ENCODE data around the gene RTL10.

Gene RTL10

DNA sequence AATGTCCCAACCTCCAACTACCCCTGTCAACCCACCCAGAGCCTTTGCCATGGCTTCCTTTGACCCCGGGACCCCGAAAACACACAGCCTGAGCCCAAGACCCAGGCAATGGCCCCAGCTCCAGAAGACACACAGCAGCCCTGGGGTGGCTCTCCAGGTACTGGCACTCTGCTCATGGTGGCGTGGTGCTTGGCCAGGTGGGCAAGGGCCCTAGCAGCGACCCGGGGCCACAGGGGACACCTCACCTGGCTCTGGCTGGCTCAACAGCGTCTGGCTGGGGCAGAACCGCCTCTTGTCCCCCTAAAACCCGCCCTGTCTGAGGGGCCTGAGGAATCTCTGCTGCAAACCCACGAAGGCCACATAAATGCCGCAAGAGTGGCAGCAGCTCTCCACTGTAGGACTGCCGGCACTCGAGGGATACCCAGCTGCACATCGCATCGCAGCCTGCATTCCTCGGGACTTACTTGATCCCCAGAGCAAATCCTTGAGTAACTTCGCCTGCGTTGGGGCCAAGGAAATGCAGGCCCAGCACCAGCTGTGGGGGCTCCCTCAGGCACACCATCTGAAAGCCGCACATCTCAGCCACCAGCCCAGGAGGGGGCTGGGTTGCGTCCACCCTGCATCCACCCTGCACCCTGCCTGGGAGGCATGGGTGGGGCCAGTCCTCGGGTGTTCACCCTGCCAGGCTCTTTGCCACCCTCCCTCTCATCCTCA is 23.1 kb upstream of the RTL10 start:
- in situ Hi-C loops (cut with MboI; ENCODE audit: low sequenced_read_pairs) = no loop called here

DNA sequence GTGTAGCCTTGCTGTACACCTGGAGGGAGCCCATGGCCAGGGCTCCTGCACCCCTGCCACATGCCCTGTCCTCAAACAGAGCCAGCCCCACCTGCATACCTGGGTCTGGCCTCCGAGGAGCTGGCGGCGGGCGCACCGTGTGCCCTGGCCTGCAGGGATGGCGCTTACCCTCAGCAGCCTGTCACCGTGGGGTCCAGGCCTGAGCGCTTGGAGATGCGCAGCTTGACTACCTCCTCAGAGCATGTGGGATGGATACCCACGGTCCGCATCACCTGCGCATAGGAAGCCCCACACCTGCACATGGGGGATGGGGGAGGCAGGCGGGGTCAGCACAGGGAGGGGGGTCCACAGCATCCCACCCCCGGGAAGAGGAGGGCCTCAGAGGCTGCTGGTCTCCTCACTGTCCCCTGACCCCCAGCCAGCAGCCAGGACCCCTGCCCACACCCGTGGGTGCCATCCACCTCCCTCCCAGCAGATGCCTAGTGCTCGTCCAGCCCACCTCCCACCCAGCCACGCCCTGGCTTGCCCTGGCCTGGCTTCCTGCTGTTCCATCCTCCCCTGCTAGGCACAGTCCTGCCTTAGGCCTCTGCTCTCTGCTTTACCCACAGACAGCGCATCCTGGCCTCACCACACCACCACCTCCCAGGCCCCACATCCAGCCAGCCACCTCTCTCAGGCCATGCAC is 22.4 kb upstream of the RTL10 start:
- in situ Hi-C loops (cut with MboI; ENCODE audit: low sequenced_read_pairs) = no loop called here

DNA sequence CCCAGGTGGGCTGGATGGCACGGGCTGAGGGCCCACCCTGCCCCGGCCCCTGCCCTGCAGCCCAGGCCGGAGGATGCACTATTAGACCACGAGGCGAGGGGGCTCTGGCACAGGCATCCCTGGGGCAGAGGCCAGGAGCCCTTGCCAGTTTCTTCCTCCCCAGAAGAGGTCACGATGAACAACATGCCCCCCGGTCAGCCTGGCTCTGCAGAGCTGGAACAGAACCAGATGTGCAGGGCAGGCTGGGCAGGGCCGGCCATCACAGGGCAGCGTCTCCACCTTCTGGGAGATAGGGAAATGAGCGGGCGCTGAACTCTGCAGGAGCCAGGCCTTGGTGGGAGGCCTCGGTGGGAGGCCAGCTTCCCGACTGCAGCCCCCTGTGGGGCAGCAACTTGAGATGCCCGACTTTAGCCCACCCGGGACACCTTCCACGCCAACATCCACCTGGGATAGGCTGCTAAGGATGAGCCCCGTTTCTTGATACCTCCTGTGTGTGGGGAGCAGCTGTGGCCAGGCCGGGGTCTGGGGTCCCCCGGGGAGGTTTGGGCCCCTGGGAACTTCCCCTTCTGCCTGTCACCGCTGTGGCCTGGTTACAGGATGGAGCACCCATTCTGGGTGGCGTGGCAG is 21.8 kb upstream of the RTL10 start:
- in situ Hi-C loops (cut with MboI; ENCODE audit: low sequenced_read_pairs) = no loop called here

DNA sequence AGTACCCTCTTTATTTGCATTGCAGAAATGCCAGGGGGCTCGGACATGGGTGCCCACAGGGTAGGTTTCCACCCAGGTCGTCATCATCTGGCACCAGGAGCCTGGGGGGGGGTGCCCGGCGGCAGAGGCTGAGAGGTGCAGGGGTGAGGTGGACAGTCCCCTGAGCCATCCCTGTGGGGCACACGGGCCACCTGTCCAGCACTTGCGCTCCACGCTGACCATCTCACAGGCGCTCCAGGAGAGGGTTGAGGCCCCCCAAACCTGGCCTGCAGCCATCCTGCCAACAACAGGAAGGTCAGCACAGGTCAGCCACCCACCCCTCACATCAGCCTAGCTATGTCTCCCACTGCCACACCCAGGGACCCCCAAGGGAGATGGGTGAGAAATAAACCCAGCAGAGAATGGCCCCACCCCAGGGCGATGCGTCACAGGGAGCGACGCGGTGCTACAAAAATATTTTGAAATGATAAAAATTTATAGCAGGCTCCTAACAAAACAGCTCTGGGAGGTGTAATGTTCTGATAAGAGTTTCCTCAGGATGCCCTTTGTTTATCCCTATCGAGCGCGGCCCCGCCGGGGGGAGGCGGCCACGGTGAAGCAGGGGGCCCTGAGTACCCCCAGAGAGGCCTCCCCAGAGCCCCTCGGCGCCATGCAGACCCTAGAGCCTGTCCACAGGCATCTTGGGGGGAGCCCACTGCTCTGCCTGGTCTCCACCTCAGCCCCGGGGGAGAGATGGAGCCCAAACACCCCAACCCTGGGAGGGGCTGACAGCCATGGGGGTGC is 21.0 kb upstream of the RTL10 start:
- in situ Hi-C loops (cut with MboI; ENCODE audit: low sequenced_read_pairs) = no loop called here

DNA sequence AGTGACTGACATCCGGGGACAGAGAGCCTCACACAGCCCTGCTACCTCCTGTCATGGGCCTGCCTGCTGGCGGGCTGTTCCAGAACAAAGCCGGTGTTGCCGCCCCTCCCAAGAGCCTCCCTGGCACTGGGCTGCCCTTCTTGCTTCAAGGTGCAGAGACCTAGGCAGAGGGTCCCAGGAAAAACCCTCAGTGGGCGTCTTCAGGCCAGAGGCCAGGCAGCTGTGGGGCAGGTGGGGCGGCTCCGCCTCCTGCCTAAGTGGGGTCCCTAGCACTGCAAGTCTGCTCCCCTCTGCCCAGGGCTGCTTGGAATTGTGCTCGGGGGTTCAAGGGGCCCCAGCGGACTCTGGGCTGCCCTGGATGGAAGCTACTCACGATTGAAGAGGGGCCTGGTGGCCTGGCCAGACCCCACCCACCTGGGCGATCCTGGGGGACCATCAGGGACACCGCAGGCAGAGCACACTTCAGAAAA is 20.4 kb upstream of the RTL10 start:
- in situ Hi-C loops (cut with MboI; ENCODE audit: low sequenced_read_pairs) = no loop called here

DNA sequence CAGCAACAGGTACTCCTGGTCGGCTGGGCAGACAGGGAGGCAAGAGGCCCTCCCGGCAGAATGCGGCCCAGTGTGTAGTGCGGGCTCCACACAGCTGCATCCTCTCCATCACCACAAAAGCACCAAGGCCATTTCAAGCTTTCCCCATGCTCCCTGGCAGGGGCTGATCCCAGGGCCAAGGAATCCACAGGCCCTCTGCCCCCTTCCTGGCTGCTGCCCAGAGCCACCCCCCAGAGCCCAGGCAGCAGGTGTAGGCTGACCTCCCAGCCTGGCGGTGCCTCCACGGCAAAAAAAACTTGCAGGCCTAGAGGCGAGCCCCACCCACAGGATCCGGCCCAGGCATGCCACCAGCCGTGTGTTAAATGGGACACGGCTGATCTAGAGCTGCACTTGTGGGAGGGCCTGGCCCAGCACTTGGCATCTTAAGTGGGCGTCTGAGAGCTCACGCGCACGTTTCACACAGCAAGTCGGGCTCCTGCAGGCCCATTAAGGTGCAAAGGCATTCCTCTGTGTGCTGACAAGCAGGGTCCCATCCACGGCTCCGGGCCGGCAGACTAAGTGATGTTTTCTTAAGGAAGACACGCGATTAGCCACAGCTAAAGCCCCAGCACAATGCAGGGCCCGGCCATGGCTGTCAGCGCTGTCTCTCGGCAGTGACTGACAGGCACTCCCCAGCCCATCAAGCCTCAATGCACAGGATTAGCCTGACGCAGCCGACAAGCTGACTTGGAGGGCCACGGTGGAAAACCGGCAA is 19.8 kb upstream of the RTL10 start:
- in situ Hi-C loops (cut with MboI; ENCODE audit: low sequenced_read_pairs) = no loop called here

DNA sequence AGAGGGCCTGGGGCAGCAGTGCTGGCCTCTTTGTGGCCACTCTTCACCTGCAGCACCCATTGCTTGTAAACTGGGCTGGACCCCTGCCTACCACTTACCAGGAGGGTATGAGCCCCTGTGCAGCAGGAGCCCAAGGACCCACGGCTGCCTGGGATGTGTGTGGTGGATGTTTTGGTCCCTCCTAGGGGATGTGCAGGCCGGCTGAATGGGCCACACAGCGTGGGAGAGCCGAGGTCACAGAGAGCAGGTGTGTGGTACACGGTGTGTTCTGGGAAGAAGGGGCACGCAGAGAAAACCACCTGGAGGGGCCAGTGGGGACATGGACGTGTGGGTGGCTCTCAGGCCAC is 19.3 kb upstream of the RTL10 start:
- in situ Hi-C loops (cut with MboI; ENCODE audit: low sequenced_read_pairs) = no loop called here

DNA sequence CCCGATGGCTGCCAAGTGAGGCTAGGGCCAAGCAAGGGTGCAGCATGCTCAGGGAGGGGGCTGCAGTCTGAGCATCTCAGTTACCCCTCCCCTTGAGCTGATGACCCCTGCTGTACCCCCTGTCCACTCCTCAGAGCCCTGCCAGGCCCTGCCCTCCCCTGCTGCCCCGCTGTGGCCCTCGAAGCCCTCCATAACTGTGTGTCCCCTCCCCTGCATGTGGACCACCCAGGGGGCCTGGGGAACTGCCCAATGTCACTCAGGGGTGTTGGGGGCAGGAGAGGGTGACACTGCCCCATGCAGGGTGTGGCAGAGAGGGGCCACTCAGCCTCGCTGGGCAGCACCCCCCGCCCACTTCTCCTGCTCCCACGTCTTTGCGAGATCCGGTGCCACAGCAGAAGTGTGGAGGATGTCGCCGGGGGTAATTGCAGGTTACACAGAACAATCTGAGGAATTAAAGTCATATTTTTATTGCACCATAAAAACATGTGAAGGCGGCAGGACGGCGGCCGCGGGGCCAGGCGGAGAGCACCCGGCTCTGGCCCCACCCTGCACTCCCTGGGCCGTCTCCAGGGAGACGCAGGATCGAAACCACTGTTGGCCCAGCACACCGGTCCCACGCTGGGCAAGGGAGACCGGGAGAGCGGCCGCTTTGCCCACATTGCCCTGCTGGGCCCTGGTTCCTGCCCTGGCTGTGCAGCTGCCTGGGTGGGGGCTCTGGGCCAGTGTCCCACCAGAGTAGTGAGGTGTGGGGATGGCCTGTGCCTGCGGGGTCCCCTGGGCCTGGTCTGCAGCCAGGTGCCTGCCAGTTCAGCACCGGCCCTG is 18.7 kb upstream of the RTL10 start:
- in situ Hi-C loops (cut with MboI; ENCODE audit: low sequenced_read_pairs) = no loop called here

DNA sequence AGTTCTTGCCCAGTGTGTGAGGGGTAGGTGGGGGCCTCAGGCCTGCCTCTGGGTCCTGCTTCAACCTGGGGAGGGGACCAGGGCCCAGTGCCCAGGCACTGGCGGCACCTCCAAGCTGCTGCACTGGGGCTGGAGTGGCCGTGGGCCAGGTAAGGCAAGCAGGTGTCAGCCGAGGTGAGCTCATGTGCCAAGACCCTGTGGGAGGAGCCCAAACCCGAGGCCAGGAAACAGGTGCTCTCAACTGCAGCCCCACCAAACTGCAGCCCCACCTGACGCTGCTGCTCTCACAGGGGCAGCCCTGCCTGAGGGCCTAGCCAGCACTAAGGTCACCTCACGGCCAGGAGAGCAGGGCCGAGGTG is 18.1 kb upstream of the RTL10 start:
- in situ Hi-C loops (cut with MboI; ENCODE audit: low sequenced_read_pairs) = no loop called here

DNA sequence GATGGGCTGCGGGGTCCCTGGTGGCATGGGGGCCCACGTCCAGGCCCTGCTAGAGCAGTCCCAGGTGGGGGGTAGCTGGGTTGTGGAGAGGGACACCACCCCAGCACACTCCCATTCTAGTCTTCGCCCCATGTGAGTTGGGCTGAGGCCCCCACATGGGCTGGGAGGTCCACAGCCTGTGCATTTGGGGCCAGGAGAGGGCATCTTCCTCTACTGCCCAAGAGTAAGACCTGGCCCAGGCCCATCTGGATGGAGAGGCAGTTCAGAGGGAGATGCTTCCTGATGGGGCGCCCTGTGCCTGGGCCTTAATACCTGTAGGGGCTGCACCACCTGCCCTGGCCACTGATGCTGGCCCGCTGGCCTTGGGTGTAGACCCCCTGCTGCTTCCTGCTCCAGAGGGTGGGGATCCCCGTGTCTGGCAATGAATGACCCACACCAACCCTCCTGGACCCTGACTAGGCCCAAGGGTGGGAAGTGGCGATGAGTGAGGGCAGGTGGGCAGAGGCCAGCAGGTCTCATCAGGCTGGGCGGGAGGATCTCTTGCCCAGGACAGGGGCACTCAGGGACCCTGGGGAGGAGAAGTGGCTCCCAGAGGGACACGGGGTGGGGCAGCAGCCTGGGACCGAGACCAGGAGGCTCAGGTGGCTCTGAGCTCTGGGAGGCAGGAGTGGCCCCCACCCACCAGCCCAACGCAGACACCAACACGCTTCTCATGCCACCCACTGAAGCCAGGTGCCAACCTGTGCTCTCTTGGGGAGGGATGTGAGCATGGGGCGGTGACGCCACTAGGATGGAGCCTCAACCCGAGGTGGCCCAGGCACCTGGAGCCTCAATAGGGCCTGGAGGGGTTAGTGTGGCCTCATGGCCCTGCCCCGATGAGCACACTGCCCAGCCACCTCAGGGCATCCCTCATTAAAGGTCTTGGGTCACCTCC is 17.4 kb upstream of the RTL10 start:
- in situ Hi-C loops (cut with MboI; ENCODE audit: low sequenced_read_pairs) = no loop called here

DNA sequence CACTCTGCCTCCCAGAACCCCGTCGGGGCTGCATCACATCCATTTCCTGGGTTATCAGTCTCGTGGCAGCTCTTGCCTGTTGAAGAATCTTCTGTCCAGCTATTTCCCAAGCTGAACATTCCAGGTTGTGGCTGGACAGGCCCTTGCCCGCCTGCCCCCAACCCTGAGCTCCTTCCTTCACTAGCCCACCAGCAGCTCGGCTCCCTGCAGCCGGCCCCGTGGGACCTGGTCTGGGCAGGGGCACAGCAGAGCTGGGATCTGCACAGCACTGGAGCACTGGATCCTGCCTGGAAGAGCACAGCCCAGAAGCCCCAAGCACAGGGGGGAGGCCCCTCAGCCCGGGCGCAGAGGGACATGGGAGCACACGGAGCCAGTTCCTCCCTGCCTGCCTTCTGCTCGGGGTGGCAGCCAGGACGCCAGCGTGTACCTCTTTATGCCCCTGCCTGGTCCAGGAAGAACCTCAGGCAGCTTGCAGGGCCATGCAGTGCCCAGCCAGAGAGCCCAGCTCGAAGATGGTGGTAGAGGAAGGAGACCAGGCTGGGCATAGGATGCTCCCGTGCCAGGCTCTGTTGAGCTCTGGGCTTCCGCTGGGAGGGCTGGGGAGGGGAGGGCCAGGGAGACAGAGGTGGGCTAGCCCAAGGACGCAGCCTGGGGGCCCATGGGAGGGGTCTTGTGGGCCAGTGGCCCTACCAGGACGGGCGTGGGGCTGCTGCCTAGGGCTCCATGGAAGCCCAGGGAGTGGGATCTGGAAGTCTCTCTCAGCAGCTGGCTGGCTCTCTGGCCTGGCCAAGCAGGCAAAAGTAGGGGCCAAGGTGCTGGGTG is 16.6 kb upstream of the RTL10 start:
- in situ Hi-C loops (cut with MboI; ENCODE audit: low sequenced_read_pairs) = no loop called here

DNA sequence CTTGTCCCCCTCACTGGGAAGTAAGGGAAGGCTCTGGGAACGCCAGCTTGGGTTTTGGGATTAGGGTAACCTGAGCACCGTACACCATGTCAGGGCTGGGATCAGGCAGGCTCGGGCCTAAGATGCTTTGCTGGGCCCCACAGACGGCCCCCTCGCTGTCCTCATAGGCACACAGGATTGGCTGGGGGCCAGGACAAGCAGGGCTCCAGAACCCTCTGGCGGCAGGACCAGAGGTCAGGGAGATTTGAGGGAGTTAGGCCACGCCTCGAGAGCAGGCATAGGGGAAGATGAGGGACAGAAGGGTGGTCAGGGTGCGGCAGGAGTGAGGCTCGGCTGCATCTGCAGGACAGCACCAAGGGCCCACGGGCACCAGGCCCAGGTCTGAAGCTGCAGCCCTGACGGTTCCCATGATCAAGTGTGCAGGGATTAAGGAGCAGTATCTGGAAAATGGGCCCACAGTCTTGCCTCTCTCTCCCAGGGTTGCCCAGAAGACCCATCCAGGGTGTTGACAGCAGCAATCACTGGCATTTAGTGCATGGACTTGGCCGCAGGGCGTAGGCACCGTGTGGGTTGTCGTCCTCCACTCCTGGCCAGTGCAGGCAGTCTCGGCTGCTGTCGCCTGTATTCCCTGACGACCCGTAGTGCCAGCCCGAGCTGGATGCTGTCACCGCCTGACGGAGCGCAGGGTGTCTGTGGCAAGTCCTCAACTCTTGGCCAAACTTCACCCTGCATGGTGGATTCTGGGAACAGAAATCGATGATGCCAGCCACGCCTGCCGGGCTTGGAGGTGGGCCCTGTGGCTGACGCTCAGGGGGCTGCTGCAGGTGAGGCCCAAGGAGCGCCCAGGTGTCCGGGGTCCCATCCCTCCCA is 15.7 kb upstream of the RTL10 start:
- in situ Hi-C loops (cut with MboI; ENCODE audit: low sequenced_read_pairs) = no loop called here

DNA sequence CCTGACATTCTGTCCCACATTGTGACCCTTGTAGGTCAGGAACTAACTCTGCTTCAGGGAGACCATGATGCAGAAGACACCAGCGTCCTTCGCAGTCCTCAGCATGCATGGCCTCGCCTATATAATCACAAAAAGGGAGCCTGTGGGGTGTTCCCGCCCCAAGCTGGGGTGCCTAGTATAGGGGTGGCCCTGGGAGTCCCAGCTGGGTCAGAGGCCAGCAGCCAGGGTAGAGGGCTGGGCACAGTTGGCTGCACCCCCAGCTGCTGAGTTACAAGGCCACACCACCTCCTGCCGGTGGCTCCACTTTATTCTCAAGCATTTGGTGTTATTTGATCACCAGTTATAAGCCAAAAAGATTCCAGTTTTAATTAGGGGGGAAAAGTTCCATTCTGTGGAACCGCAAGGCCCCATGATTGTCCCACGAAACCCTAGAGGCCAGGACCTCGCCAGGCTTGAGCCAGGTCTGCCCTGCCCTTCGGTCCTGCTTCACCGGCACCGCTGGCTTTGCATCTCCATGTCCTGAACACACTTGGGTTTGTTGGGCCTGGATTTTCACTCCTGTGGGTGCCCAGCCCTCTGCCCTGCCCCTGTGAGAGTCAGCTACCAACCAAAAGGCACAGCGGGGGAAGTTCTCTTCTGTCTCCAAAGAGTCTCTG is 15.0 kb upstream of the RTL10 start:
- in situ Hi-C loops (cut with MboI; ENCODE audit: low sequenced_read_pairs) = no loop called here

DNA sequence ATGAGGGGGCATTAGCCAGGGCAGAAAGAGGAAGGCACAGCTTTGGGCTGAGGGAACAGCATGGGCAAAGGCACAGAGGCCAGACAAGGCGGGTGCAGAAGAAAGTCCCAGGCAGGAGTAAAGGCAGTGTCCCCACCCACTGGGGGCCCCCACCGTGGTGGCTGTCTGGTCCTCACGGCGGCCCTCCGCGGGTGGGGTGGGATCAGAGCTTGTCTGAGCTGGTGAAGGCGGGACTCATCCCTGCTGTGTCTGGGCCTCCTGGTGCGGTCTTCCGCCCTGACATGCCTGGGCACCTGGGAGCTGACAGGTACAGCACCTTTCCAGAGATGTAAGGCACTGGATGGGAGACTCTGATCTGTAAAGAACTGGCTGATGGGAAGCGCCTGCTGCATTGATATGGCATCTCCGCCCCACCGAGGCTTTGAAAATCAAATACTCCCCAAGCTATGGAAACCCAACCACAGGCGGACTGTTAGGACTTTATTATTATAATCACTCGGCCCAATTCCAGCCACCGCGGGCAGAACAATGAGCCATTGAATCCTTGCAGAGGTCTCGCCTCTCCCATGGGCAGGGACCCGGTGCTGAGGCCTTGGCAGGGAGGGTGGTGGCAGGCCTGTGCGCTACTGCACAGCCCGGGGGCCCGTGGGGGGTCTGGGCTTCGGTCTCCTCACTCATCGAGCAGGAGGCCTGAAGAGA is 14.2 kb upstream of the RTL10 start:
- in situ Hi-C loops (cut with MboI; ENCODE audit: low sequenced_read_pairs) = no loop called here

DNA sequence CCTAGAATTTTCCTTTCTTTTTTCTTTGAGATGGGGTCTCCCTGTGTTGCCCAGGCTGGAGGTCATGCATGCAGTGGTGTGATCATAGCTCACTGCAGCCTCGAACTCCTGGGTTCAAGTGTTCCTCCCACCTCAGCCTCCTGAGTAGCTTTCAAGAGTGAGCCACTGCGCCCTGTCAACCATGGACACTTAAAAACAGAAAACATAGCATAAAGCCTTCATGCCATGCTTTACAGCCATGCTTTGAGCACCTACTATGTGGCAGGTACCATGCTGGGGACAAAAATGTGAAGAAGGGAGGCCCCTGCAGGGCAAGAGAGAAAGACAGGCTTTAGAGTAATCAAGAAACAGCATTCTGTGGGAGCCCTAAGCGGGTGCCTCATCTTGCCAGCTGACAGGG is 13.7 kb upstream of the RTL10 start:
- in situ Hi-C loops (cut with MboI; ENCODE audit: low sequenced_read_pairs) = no loop called here

DNA sequence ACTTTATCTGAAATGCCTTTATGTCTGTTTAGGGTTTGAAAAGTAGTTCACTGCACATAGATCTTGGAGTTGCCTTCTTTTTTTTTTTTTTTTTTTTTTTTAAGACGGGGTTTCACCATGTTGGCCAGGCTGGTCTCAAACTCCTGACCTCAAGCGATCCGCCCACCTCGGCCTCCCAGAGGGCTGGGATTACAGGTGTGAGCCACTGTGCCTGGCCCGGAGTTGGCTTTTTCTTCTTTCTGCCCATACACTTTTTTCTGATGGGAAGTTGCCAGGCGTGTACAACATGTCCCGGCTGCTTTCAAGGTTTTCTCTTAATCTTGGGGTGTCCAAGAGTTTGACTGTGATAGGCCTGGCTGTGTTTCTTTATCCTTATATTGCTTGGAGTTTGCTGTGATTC is 12.9 kb upstream of the RTL10 start:
- in situ Hi-C loops (cut with MboI; ENCODE audit: low sequenced_read_pairs) = no loop called here
